Esophagus squamous epithelium (tissue), 4 donors: ENCODE data around the gene HOXB5.

ENCODE experiments used
- CTCF ChIP-seq, 6 experiments: fragments of 450-650 bp in 4 of 6; fragments of 200-600 bp in 2 of 6; sonication (generic) in 2 of 6; IDR thresholded peaks; one replicate each; pipeline ENCODE4 v1.5.1; 2016 to 2019; ENCODE audit warnings: antibody characterized with exemption in 6 of 6, mild to moderate bottlenecking in 4 of 6, moderate library complexity in 4 of 6
- POLR2A ChIP-seq, 4 donors: fragments of 450-650 bp; IDR thresholded peaks; one replicate each; pipeline ENCODE4 v1.6.1; 2017; ENCODE audit warnings: antibody characterized with exemption in 4 of 4, mild to moderate bottlenecking in 4 of 4, moderate library complexity in 3 of 4

GRCh38 chr17:48601539-48602425 is 8.2 kb upstream of the HOXB5 start:
- TF ChIP-seq CTCF (IDR thresholded peaks at IDR 0.05) (no peak), POLR2A (IDR thresholded peaks at IDR 0.05) (no peak)
